OCI-LY7 (cell line): ENCODE measurements around the gene CABP7. TPM values are rescaled to one million over a fixed set of nuclear protein-coding genes. Genes with fewer than 3 reads are reported as not detected.

Experiments
- BruUV-seq: library from RNA; stranded (reverse); fragments of 400-500 nt; replicated peaks from 2 replicates; lab custom pipeline; 2021; lab: Mats Ljungman, UMichigan
- CTCF ChIA-PET: fragments of 300-600 bp; sonication (Branson Sonifier 250); formaldehyde crosslinking; loops from one replicate; lab custom pipeline; 2022; ENCODE audit warnings: antibody characterized with exemption; ENCODE audit not compliant: unreplicated experiment; lab: Charles Lee
- POLR2A ChIA-PET: fragments of 300-600 bp; sonication (Branson Sonifier 250); formaldehyde crosslinking; loops from one replicate; lab custom pipeline; 2022; ENCODE audit warnings: antibody characterized with exemption; lab: Charles Lee
- DNase-seq: peaks from one replicate; pipeline ENCODE4 v3.0.0-alpha.2; 2015; ENCODE audit warnings: low spot score
- H2AFZ ChIP-seq: fragments of 200-600 bp; sonication (generic), shearing (Covaris generic); 2 replicates; pipeline ENCODE4 v1.6.1; 2014; ENCODE audit warnings: mild to moderate bottlenecking, antibody characterized with exemption, low read length, moderate library complexity
- H3K27ac ChIP-seq: fragments of 200-600 bp; sonication (generic); 2 replicates; pipeline ENCODE4 v1.5.1; 2014; ENCODE audit warnings: mixed run types, low read depth, mild to moderate bottlenecking, moderate library complexity, low read length, inconsistent platforms; ENCODE audit not compliant: poor library complexity, severe bottlenecking
- H3K36me3 ChIP-seq: fragments of 200-600 bp; sonication (generic); 2 replicates; pipeline ENCODE4 v1.6.1; 2014; ENCODE audit warnings: mild to moderate bottlenecking, antibody characterized with exemption, low read length, moderate library complexity, mixed read lengths; ENCODE audit not compliant: insufficient read depth
- H3K4me1 ChIP-seq: fragments of 200-600 bp; sonication (generic); 2 replicates; pipeline ENCODE4 v1.5.1; 2014; ENCODE audit warnings: mild to moderate bottlenecking, low read length; ENCODE audit not compliant: insufficient read depth, poor library complexity, severe bottlenecking
- H3K4me2 ChIP-seq: fragments of 200-600 bp; sonication (generic); 2 replicates; pipeline ENCODE4 v1.6.1; 2014; ENCODE audit warnings: mild to moderate bottlenecking, low read length
- H3K4me3 ChIP-seq: fragments of 200-600 bp; sonication (generic); 2 replicates; pipeline ENCODE4 v1.5.1; 2014; ENCODE audit warnings: mild to moderate bottlenecking, low read depth, low read length; ENCODE audit not compliant: poor library complexity, severe bottlenecking
- H3K79me2 ChIP-seq: fragments of 200-600 bp; sonication (generic); 2 replicates; pipeline ENCODE4 v1.6.1; 2016; ENCODE audit warnings: low read depth, mild to moderate bottlenecking, low read length, moderate library complexity, mixed read lengths; ENCODE audit not compliant: insufficient read depth
- H3K9me2 ChIP-seq: fragments of 200-600 bp; sonication (generic); 2 replicates; pipeline ENCODE4 v1.6.1; 2016; ENCODE audit warnings: mild to moderate bottlenecking, low read length, mixed read lengths; ENCODE audit not compliant: insufficient read depth
- H3K9me3 ChIP-seq: fragments of 200-600 bp; sonication (generic); 2 replicates; pipeline ENCODE4 v1.6.1; 2014; ENCODE audit warnings: mild to moderate bottlenecking, mixed run types, low read length, mixed read lengths
- H4K20me1 ChIP-seq: fragments of 200-600 bp; sonication (generic); 2 replicates; pipeline ENCODE4 v1.6.1; 2014; ENCODE audit warnings: mild to moderate bottlenecking, antibody characterized with exemption, low read length, moderate library complexity, mixed read lengths; ENCODE audit not compliant: insufficient read depth
- EZH2phosphoT487 ChIP-seq: fragments of 200-600 bp; sonication (generic); IDR thresholded peaks from 2 replicates; pipeline ENCODE4 v1.6.1; 2018; ENCODE audit warnings: low read depth, borderline replicate concordance, mild to moderate bottlenecking, mixed run types, antibody characterized with exemption, low read length, moderate library complexity, mixed read lengths
- intact Hi-C: fragments of 100-400 bp; cut with micrococcal nuclease; formaldehyde crosslinking; loops from one replicate; pipeline ENCODE4 v1.10.0; 2022; ENCODE audit not compliant: unreplicated experiment
- total RNA-seq, 2 experiments: library from RNA; depleted of rRNA in 1 of 2; stranded (reverse); fragments of >200 nt in 1 of 2; shearing (Covaris generic) in 1 of 2; gene quantifications; 2 replicates each; pipeline ENCODE4 v1.2.3, GENCODE V29; 2014 to 2022
- TF ChIP-seq, protein P1 (sequence below): fragments of 200-600 bp; sonication (generic); conservative IDR thresholded peaks from 2 replicates; pipeline ENCODE4 v1.5.1; 2014; ENCODE audit warnings: mild to moderate bottlenecking, antibody characterized with exemption, low read length, moderate library complexity, mixed read lengths

CABP7 gene
- total RNA-seq, 2 experiments from 2014 or later, result 0.06 TPM; not detected in 1

GRCh38 chr22:29758959-29759358 is 39.2 kb downstream of the CABP7 start:
- no peak for DNase-seq
- Histone ChIP-seq H4K20me1 (no peaks in the 10 kb centered on the region), H3K4me1 (peaks cover under 1% of the 10 kb centered on the region), H3K36me3 (no peaks in the 10 kb centered on the region), H3K79me2 (no peaks in the 10 kb centered on the region), H3K9me3 (no peaks in the 10 kb centered on the region), H3K27ac (no peak overlapping the region), H3K9me2 (no peaks in the 10 kb centered on the region), H2AFZ (no peak overlapping the region), H3K4me3 (no peak overlapping the region), H3K4me2 (no peak overlapping the region)
- ChIA-PET POLR2A (no interaction called here), CTCF (no interaction called here)
- no peak for TF ChIP-seq EZH2phosphoT487
- intact Hi-C loops, result no loop called here
- no TSS peak for BruUV-seq

DNA sequence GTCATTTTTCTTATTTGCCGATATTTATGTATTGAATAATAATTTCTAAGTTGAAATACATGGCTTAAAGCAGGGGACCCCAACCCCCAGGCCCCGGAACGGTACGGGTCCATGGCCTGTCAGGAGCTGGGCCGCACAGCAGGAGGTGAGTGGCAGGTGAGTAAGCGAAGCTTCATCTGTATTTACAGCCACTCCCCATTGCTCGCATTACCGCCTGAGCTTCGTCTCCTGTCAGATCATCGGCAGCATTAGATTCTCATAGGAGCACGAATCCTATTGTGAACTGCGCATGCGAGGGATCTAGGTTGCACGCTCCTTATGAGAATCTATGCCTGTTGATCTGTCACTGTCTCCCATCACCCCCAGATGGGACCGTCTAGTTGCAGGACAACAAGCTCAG is 42.5 kb downstream of the CABP7 start:
- H3K9me3 ChIP-seq, result no peaks in the 10 kb centered on the region
- no peaks in the 10 kb centered on the region for H3K9me2 ChIP-seq
- no peaks in the 10 kb centered on the region for H4K20me1 ChIP-seq
- H3K4me2 ChIP-seq, result no peak overlapping the region
- no peak for DNase-seq
- no peak overlapping the region for H3K27ac ChIP-seq
- H3K4me1 ChIP-seq, result peaks cover 15% of the 10 kb centered on the region
- ChIA-PET CTCF (no interaction called here), POLR2A (interaction anchor here (0.5 to 0.9 kb wide), 2 partner anchors 9 to 16 kb away, joined by 3 read pairs; no protein-coding TSS in a partner anchor)
- H3K36me3 ChIP-seq, result no peaks in the 10 kb centered on the region
- intact Hi-C loops, result loop anchor here (10.0 kb wide), 1 partner anchor 877 kb away; the partner anchor contains the start of gene ZNRF3
- TF ChIP-seq, protein P1, sequence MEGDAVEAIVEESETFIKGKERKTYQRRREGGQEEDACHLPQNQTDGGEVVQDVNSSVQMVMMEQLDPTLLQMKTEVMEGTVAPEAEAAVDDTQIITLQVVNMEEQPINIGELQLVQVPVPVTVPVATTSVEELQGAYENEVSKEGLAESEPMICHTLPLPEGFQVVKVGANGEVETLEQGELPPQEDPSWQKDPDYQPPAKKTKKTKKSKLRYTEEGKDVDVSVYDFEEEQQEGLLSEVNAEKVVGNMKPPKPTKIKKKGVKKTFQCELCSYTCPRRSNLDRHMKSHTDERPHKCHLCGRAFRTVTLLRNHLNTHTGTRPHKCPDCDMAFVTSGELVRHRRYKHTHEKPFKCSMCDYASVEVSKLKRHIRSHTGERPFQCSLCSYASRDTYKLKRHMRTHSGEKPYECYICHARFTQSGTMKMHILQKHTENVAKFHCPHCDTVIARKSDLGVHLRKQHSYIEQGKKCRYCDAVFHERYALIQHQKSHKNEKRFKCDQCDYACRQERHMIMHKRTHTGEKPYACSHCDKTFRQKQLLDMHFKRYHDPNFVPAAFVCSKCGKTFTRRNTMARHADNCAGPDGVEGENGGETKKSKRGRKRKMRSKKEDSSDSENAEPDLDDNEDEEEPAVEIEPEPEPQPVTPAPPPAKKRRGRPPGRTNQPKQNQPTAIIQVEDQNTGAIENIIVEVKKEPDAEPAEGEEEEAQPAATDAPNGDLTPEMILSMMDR, result no peak
- TF ChIP-seq EZH2phosphoT487, result no peak
- BruUV-seq, result no TSS peak
- peaks cover under 1% of the 10 kb centered on the region; the same call in 1 of the 2 replicates for H3K79me2 ChIP-seq
- H3K4me3 ChIP-seq, result no peak overlapping the region
- no peak overlapping the region for H2AFZ ChIP-seq

DNA sequence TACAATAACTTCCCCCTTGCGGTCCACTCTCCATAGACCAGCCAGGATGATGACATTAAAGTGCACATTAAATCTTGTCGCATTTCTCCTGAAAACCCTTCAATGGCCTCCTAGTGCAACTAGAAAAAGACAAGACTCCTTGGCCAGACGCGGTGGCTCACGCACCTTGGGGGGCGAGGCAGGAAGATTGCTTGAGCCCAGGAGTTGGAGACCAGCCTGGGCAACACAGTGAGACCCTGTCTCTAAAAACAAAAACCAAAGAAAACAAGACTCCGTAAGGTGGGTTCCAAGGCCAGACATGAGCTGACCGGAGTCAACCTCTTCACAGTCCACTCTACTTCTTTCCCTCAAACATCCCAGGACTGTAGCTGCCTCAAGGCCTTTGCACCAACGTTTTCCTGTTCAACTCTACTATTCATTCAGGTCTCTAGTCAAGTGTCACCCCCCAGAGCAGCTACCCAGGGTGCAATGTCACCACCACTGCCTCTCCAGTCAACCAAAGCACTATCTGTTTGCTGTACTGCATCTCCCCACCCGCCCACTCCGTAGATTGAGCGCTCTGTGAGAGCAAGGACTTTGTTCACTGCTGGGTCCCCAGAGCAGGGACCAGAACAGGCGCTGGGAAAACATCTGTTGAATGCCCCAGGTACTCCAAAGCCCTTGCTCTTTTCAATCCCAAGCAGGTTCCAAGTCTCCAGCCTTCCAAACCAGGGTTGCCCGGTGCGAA is 46.3 kb downstream of the CABP7 start:
- no peaks in the 10 kb centered on the region for H4K20me1 ChIP-seq
- TF ChIP-seq EZH2phosphoT487, result no peak
- TF ChIP-seq, protein P1, result no peak
- CTCF ChIA-PET, result interaction anchor here (0.9 kb wide), 1 partner anchor 10 kb away, joined by 3 read pairs; no protein-coding TSS in a partner anchor
- H3K4me3 ChIP-seq, result peak overlapping the region; percentile 89
- peak; percentile 43 for DNase-seq
- H3K4me1 ChIP-seq, result peaks cover 22% of the 10 kb centered on the region
- H3K36me3 ChIP-seq, result peaks cover 25% of the 10 kb centered on the region
- H3K79me2 ChIP-seq, result peaks cover 23% of the 10 kb centered on the region
- BruUV-seq, result TSS peak; percentile 84
- peak overlapping the region; percentile 47 for H3K27ac ChIP-seq
- H2AFZ ChIP-seq, result peak overlapping the region; percentile 81
- POLR2A ChIA-PET, result interaction anchor here (0.8 kb wide), 1 partner anchor 237 kb away, joined by 3 read pairs; no protein-coding TSS in a partner anchor
- no peaks in the 10 kb centered on the region for H3K9me3 ChIP-seq
- intact Hi-C loops, result loop anchor here (5.0 to 10.0 kb wide), 4 partner anchors 71 to 881 kb away; partner anchors contain the start of genes ASCC2, MTMR3 and ZNRF3
- no peaks in the 10 kb centered on the region for H3K9me2 ChIP-seq
- H3K4me2 ChIP-seq, result peak overlapping the region; percentile 93
